Heart left ventricle (tissue), 16 donors: Measurements from ENCODE around the gene ADGRB3. TPM values are rescaled to one million over a fixed set of nuclear protein-coding genes. Genes with fewer than 3 reads are reported as not detected.

Source experiments
- ATAC-seq, 4 donors: fragments of 200-7000 bp; cut with Tn5 transposase; one replicate each; pipeline ENCODE4 v1.9.1; 2020 to 2022; ENCODE audit warnings: moderate library complexity in 4 of 4, mild to moderate bottlenecking in 3 of 4, moderate number of reproducible peaks in 1 of 4
- DNase-seq, 5 donors: peaks; one replicate each; pipeline ENCODE4 v3.0.0-alpha.2; 2020
- H3K27ac ChIP-seq, 12 donors: fragments of 200-600 bp; sonication (generic) in 4 of 12; one replicate each; pipeline versions ENCODE4 v1.5.0 to v1.8.0; 2016 to 2022; ENCODE audit warnings: mild to moderate bottlenecking in 2 of 12
- H3K27me3 ChIP-seq, 9 donors: fragments of 200-600 bp; sonication (generic) in 2 of 9; one replicate each; pipeline versions ENCODE4 v1.5.1 to v1.8.0; 2016 to 2022; ENCODE audit warnings: mild to moderate bottlenecking in 3 of 9
- H3K36me3 ChIP-seq, 9 donors: fragments of 200-600 bp; sonication (generic) in 2 of 9; one replicate each; pipeline versions ENCODE4 v1.5.0 to v1.8.0; 2018 to 2022; ENCODE audit warnings: mild to moderate bottlenecking in 2 of 9
- H3K4me1 ChIP-seq, 12 donors: fragments of 200-600 bp; sonication (generic) in 4 of 12; one replicate each; pipeline versions ENCODE4 v1.5.0 to v1.8.0; 2016 to 2022; ENCODE audit warnings: mild to moderate bottlenecking in 3 of 12
- H3K4me3 ChIP-seq, 12 donors: fragments of 200-600 bp; sonication (generic) in 4 of 12; one replicate each; pipeline versions ENCODE4 v1.5.0 to v1.8.0; 2017 to 2022; ENCODE audit warnings: mild to moderate bottlenecking in 9 of 12, moderate library complexity in 4 of 12
- H3K9me3 ChIP-seq, 12 donors: fragments of 200-600 bp; sonication (generic) in 4 of 12; one replicate each; pipeline versions ENCODE4 v1.5.0 to v1.8.0; 2016 to 2022; ENCODE audit warnings: mild to moderate bottlenecking in 1 of 12
- POLR2A ChIP-seq, 2 donors: fragments of 450-650 bp; IDR thresholded peaks; one replicate each; pipeline ENCODE4 v1.6.1; 2017; ENCODE audit warnings: antibody characterized with exemption in 2 of 2, mild to moderate bottlenecking in 2 of 2, moderate library complexity in 2 of 2
- WGBS, 4 donors: extraction: QIAGEN DNeasy Blood & Tissue Kit in 2 of 4; methylation state at CpG; one replicate each; pipeline versions ENCODE4 v1.1.5 to v1.1.7; 2013 to 2018; 5-methylcytosine and 5-hydroxymethylcytosine counted together
- intact Hi-C, 10 donors: fragments of 100-400 bp; cut with DNase I; formaldehyde crosslinking; loops; one replicate each; pipeline versions ENCODE4 v1.11.1 to v1.14.2; 2022
- polyA plus RNA-seq, 2 donors: library from polyadenylated mRNA; stranded (reverse); fragments of 200-250 nt; gene quantifications; one replicate each; pipeline ENCODE4 v1.2.3, GENCODE V29; 2013
- total RNA-seq, 9 donors: library from RNA; depleted of rRNA in 2 of 9; stranded (reverse); fragments of >200 nt in 2 of 9; fragmentation: NEBNext Ultra II Directional in 3 of 9; extraction: Animal tissue kit (Norgen Biotek cat#: 25700) in 3 of 9; gene quantifications; one replicate each; pipeline versions ENCODE4 v1.1.0 to v1.2.4, GENCODE V29; 2016 to 2023
- TF ChIP-seq, protein P1 (sequence below), 12 donors: fragments of 200-600 bp; sonication (generic) in 4 of 12; IDR thresholded peaks; one replicate each; pipeline versions ENCODE4 v1.5.0 to v1.8.0; 2018 to 2022; ENCODE audit warnings: antibody characterized with exemption in 12 of 12, mild to moderate bottlenecking in 5 of 12
- donor health status: ischemic (EF 13 %, LVEDD 7.1; RV severe dilation, severe dysfunction).
- donor health status: healthy with polysubstance abuse.
- donor health status: DM: no; HTN: yes; CAD: no.
- donor health status: DM: no; HTN: no; CAD: no.
- donor health status: ischemic (EF 25% LVEDD 6.9; RV normal size, moderate dysfunction).
- donor health status: ischemic (EF 25% LVEDD 5.7; RV mildly dilated, moderate dysfunction).
- donor health status: healthy.
- donor health status: DM: yes; HTN: yes; CAD: no.
- donor health status: ischemic (EF 35%, LVEDD 5.7; RV mildly dilated, moderate dysfunction).
- donor health status: nonischemic (EF 11% LVEDD 7.7; RV severe dilation, severe dysfunction).
- donor health status: DM: yes; HTN: yes; CAD: no.
- donor health status: PGD.
- donor health status: ischemic (EF 29% LVEDD 5.4; RV normal size, mild dysfunction).
- donor health status: nonischemic (EF 23%, LVEDD 6.1; RV moderate dilation, normal function).

Gene ADGRB3
- total and polyA plus RNA-seq, 11 donors = 0.51 to 2.5 (median 1.1) TPM

DNA sequence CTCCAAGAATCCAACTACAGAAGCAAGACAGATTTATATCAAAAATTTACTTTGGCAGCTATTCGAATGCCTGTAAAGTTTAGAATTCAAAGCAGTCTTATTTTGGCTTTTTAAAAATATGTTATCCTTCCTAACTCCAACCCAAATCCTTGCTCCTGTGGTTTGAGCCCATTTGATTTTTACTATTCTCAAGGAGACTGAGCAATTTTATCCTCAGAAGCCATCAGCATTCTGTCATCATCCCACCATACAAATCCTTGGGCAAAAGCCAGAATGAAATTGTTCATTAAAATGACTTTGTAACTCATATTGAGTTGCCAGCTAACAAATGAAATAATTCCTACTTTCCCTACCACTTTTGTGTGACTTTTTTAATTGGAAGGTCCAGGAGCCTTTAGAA is 392.8 kb downstream of the ADGRB3 start:
- no peak overlapping the region for H3K4me3 ChIP-seq
- H3K27ac ChIP-seq = no peak overlapping the region
- H3K27me3 ChIP-seq = no peaks in the 10 kb centered on the region
- WGBS, 4 donors = 61 to 80% (median 71%) methylated on average over 1 of the region's 1 CpG
- intact Hi-C loops = no loop called here
- no peaks in the 10 kb centered on the region for H3K9me3 ChIP-seq
- no peaks in the 10 kb centered on the region for H3K4me1 ChIP-seq
- no peak for ATAC-seq
- TF ChIP-seq, protein P1, sequence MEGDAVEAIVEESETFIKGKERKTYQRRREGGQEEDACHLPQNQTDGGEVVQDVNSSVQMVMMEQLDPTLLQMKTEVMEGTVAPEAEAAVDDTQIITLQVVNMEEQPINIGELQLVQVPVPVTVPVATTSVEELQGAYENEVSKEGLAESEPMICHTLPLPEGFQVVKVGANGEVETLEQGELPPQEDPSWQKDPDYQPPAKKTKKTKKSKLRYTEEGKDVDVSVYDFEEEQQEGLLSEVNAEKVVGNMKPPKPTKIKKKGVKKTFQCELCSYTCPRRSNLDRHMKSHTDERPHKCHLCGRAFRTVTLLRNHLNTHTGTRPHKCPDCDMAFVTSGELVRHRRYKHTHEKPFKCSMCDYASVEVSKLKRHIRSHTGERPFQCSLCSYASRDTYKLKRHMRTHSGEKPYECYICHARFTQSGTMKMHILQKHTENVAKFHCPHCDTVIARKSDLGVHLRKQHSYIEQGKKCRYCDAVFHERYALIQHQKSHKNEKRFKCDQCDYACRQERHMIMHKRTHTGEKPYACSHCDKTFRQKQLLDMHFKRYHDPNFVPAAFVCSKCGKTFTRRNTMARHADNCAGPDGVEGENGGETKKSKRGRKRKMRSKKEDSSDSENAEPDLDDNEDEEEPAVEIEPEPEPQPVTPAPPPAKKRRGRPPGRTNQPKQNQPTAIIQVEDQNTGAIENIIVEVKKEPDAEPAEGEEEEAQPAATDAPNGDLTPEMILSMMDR (IDR thresholded peaks at IDR 0.05) = no peak
- no peak for TF ChIP-seq POLR2A (IDR thresholded peaks at IDR 0.05)
- H3K36me3 ChIP-seq = no peaks in the 10 kb centered on the region
- no peak for DNase-seq

DNA sequence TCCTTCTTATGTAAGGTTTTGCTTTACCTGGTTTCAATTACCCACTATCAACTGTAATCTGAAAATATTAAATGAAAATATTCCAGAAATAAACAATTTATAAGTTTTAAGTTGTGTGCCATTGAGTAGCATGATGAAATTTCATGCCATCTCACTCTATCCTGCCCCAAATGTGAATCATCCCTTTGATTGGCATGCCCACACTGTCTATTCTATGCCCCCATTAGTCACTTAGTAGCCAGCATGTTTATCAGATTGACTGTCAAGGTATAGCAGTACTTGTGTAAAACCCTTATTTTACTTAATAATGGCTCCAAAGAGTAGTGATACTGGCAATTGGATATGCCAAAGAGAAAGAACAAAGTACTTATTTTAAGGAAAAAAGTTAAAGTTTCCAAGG is 403.8 kb downstream of the ADGRB3 start:
- intact Hi-C loops = no loop called here
- no peak for TF ChIP-seq POLR2A (IDR thresholded peaks at IDR 0.05)
- TF ChIP-seq, protein P1 (IDR thresholded peaks at IDR 0.05) = no peak
- Histone ChIP-seq H3K27me3 (no peaks in the 10 kb centered on the region), H3K4me1 (peaks cover 0 to 4% (median 0%) of the 10 kb centered on the region in 12 donors), H3K36me3 (no peaks in the 10 kb centered on the region), H3K9me3 (no peaks in the 10 kb centered on the region), H3K4me3 (no peak overlapping the region), H3K27ac (no peak overlapping the region)
- DNase-seq = no peak
- no peak for ATAC-seq

DNA sequence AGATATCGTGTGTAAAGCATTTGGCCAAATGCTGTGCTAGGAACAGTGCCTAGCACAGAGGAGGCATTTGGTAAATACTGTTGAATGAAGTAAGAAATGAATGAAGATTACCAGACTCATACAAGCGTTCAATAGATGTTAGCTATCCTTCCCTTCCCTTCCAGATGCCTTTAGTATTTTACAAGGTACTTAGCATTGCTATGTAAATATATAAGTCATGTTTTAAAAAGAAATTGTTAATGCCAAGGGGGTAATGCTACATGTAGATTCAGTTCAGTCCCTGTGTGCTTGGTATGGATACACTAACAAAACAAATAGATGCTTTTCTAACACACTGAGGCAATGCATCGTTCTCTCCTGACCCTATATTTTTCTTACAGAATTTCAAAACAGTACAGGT is 407.2 kb downstream of the ADGRB3 start:
- no peak for TF ChIP-seq POLR2A (IDR thresholded peaks at IDR 0.05)
- TF ChIP-seq, protein P1 (IDR thresholded peaks at IDR 0.05) = no peak

DNA sequence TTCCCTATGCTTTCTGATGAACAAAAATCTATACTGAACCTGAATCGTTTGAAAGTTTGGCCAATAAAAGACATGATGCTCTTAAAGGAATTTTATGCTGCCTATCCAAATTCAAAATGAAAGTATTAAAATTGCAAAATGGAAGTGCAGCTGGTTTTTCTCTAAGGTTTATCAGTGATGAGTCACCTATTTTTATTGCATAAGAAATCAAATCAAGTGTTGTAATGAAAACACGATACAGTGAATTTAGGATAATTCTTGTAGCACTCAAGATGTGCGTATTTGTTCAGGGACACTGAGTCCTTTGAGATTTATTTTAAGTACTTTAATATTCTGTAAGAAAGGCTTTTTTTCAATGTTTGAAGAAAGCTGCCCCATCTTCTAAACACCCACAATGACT is 409.5 kb downstream of the ADGRB3 start:
- H3K27me3 ChIP-seq = no peaks in the 10 kb centered on the region
- no peak overlapping the region for H3K27ac ChIP-seq
- no peaks in the 10 kb centered on the region for H3K36me3 ChIP-seq
- TF ChIP-seq POLR2A (IDR thresholded peaks at IDR 0.05) = no peak
- TF ChIP-seq, protein P1 (IDR thresholded peaks at IDR 0.05) = no peak
- 67 to 81% (median 72%) methylated on average over 3 of the region's 3 CpGs for WGBS, 4 donors
- DNase-seq (no peak), ATAC-seq (peak in 1 of 4 donors; percentile 50)
- intact Hi-C loops = no loop called here
- no peak overlapping the region for H3K4me3 ChIP-seq
- H3K4me1 ChIP-seq = no peaks in the 10 kb centered on the region
- H3K9me3 ChIP-seq = no peaks in the 10 kb centered on the region

More for the DNA sequence above, 407.2 kb downstream of the ADGRB3 start:
- 78 to 86% (median 82%) methylated on average over 3 of the region's 3 CpGs for WGBS, 4 donors
- H3K36me3 ChIP-seq = no peaks in the 10 kb centered on the region
- no peaks in the 10 kb centered on the region for H3K9me3 ChIP-seq
- H3K4me3 ChIP-seq = no peak overlapping the region
- no peaks in the 10 kb centered on the region for H3K27me3 ChIP-seq
- no peak for ATAC-seq
- H3K4me1 ChIP-seq = no peaks in the 10 kb centered on the region
- DNase-seq = no peak
- intact Hi-C loops = no loop called here
- H3K27ac ChIP-seq = no peak overlapping the region
